ENCODE results near the gene ERGIC1. TPM values are rescaled to one million over a fixed set of nuclear protein-coding genes. Genes with fewer than 3 reads are reported as not detected.

Gene ERGIC1
- polyA plus RNA-seq, 1 donor from 2014 or later = 59.1 TPM

GRCh38 chr5:172939611-172940267, 105.7 kb downstream of the ERGIC1 start:
- Histone ChIP-seq H3K27me3 (ENCODE audit: insufficient read depth, low read depth, low read length) (no peaks in the 10 kb centered on the region), H3K9me3 (ENCODE audit: low read length) (no peaks in the 10 kb centered on the region), H3K9me2 (ENCODE audit: insufficient read depth, low read length) (no peaks in the 10 kb centered on the region), H2AFZ (ENCODE audit: low read depth, low read length) (no peak overlapping the region), H3K4me2 (ENCODE audit: low read length) (no peak overlapping the region), H4K20me1 (ENCODE audit: insufficient read depth) (no peaks in the 10 kb centered on the region), H3F3A (ENCODE audit: insufficient read depth, low read length, poor library complexity, severe bottlenecking) (no peaks in the 10 kb centered on the region), H3K79me2 (replicated peaks; ENCODE audit: insufficient read depth, low read length) (no peaks in the 10 kb centered on the region), H3K27ac (ENCODE audit: low read length) (no peak overlapping the region), H3K36me3 (ENCODE audit: insufficient read depth, low read length) (no peaks in the 10 kb centered on the region), H3K4me3 (ENCODE audit: low read length) (no peak overlapping the region), H3K9ac (ENCODE audit: low read length) (no peak overlapping the region)
- no peak for TF ChIP-seq REST (IDR thresholded peaks at IDR 0.05; ENCODE audit: borderline replicate concordance)

GRCh38 chr5:172940268-172941066, 106.4 kb downstream of the ERGIC1 start:
- TF ChIP-seq EP300 (conservative IDR thresholded peaks at IDR 0.05; ENCODE audit: poor library complexity, severe bottlenecking) (no peak), EZH2 (IDR thresholded peaks at IDR 0.05; ENCODE audit: borderline replicate concordance, insufficient read depth, low read length, poor library complexity, severe bottlenecking) (no peak), SMC3 (conservative IDR thresholded peaks at IDR 0.05; ENCODE audit: poor library complexity) (no peak), TAF1 (IDR thresholded peaks at IDR 0.05; ENCODE audit: low read depth) (no peak), MXI1 (conservative IDR thresholded peaks at IDR 0.05; ENCODE audit: poor library complexity, severe bottlenecking) (no peak), REST (IDR thresholded peaks at IDR 0.05; ENCODE audit: borderline replicate concordance) (no peak)
- TF ChIP-seq, protein P1, sequence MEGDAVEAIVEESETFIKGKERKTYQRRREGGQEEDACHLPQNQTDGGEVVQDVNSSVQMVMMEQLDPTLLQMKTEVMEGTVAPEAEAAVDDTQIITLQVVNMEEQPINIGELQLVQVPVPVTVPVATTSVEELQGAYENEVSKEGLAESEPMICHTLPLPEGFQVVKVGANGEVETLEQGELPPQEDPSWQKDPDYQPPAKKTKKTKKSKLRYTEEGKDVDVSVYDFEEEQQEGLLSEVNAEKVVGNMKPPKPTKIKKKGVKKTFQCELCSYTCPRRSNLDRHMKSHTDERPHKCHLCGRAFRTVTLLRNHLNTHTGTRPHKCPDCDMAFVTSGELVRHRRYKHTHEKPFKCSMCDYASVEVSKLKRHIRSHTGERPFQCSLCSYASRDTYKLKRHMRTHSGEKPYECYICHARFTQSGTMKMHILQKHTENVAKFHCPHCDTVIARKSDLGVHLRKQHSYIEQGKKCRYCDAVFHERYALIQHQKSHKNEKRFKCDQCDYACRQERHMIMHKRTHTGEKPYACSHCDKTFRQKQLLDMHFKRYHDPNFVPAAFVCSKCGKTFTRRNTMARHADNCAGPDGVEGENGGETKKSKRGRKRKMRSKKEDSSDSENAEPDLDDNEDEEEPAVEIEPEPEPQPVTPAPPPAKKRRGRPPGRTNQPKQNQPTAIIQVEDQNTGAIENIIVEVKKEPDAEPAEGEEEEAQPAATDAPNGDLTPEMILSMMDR (IDR thresholded peaks at IDR 0.05; ENCODE audit: poor library complexity, severe bottlenecking) = no peak
- Histone ChIP-seq H3K27ac (ENCODE audit: low read length) (no peak overlapping the region), H3K9me2 (ENCODE audit: insufficient read depth, low read length) (no peaks in the 10 kb centered on the region), H3K9me3 (ENCODE audit: low read length) (no peaks in the 10 kb centered on the region), H3K36me3 (ENCODE audit: insufficient read depth, low read length) (no peaks in the 10 kb centered on the region), H3F3A (ENCODE audit: insufficient read depth, low read length, poor library complexity, severe bottlenecking) (no peaks in the 10 kb centered on the region), H3K79me2 (replicated peaks; ENCODE audit: insufficient read depth, low read length) (no peaks in the 10 kb centered on the region), H3K4me2 (ENCODE audit: low read length) (no peak overlapping the region), H3K9ac (ENCODE audit: low read length) (no peak overlapping the region), H3K4me3 (ENCODE audit: low read length) (no peak overlapping the region), H4K20me1 (ENCODE audit: insufficient read depth) (no peaks in the 10 kb centered on the region), H3K27me3 (ENCODE audit: insufficient read depth, low read depth, low read length) (no peaks in the 10 kb centered on the region), H2AFZ (ENCODE audit: low read depth, low read length) (no peak overlapping the region)
